ENCODE results near the gene DHRS1.

DHRS1 gene

DNA sequence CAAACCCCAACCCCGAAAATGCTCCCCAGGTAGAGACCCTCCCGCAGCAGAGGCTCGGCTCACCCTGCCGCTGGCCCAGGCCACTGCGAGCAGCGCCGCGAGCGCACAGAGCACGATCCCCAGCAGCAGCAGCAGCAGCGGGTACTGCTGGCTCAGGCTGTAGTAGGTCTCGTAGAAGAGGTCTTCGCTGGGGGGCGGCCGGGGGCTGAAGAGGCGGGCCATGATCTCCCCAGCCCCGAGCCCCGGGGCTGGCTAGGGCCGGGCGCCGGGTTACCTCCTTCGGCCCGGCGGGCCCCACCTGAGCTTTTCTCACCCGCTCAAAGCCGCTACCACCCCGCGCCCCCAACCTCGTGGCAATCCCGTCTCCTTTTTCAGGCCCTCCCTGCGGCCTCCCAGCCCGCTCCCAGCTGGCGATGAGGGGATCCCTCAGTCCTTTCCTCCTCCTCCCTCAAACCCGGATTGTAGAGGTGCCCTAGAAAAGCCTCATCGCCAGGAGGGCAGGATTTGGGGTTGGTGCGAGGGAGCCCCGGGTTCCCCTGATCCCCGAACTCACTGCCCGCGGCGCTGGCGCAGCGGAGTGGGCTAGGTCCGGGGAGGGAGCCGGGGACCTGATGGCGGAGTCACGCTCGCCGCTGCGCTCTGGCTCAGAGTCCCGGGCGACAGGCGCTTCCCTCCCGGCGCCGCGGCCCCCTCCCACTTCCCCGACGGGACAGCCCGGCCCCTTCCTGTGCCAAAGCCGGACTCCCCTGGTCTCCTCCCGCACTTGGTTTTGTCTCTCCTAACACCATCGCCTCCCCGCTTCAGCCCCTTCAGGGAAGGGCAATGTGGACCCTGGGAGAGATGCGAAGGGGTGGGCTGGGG lies 35.1 kb upstream of the DHRS1 start, which contains the start of gene ADCY4:
TSS of gene ADCY4 (minus strand) at position 641 of the 861 bp plus-strand sequence. CDS start at position 222, 419 bp downstream.
- peaks cover 0 to 34% (median 10%) of the 10 kb centered on the region in 5 experiments for H3K27me3 ChIP-seq (replicated peaks in 2 of 5; ENCODE audit: control insufficient read depth in 4 of 5, insufficient read depth in 5 of 5, low read length in 4 of 5)
- CTCF ChIA-PET, result interaction anchor here (1.0 to 21.7 kb wide), 14 partner anchors 10 to 120 kb away, joined by 3 to 488 read pairs (median 16); partner anchors contain the start of genes CBLN3, CIDEB, DHRS1 and KHNYN
- H3K27ac ChIP-seq (ENCODE audit: insufficient read depth in 1 of 2, low read depth in 1 of 2, low read length in 2 of 2, poor library complexity in 1 of 2, severe bottlenecking in 2 of 2), result no peak within 1 kb of the TSS
- peaks cover 0 to 18% (median 9%) of the 10 kb centered on the region in 4 experiments for H3K36me3 ChIP-seq (ENCODE audit: control insufficient read depth in 4 of 4, insufficient read depth in 4 of 4, low read length in 3 of 4)
- POLR2A ChIA-PET, result interaction anchor here (1.0 to 1.9 kb wide), 3 partner anchors 64 to 102 kb away, joined by 3 to 8 read pairs (median 4); partner anchors contain the start of gene NYNRIN
- peaks cover 15 to 71% (median 68%) of the 10 kb centered on the region in 4 experiments for H3K4me1 ChIP-seq (ENCODE audit: control extremely low read depth in 1 of 4, control insufficient read depth in 4 of 4, insufficient read depth in 4 of 4, low read length in 3 of 4)
- H3K4me3 ChIP-seq (ENCODE audit: control insufficient read depth in 1 of 7, extremely low read depth in 1 of 7, insufficient read depth in 4 of 7, low read depth in 2 of 7, low read length in 6 of 7), result peak within 1 kb of the TSS in 6 of 7 experiments; percentile 17 to 71 (median 52)
- no peaks in the 10 kb centered on the region for H3K9me3 ChIP-seq (ENCODE audit: control extremely low read depth in 1 of 5, control insufficient read depth in 4 of 5, insufficient read depth in 2 of 5, low read depth in 1 of 5, low read length in 4 of 5)
- WGBS (ENCODE audit: insufficient coverage), result 2% methylated on average over 47 of the region's 65 CpGs
- no peak for DNase-seq

DNA sequence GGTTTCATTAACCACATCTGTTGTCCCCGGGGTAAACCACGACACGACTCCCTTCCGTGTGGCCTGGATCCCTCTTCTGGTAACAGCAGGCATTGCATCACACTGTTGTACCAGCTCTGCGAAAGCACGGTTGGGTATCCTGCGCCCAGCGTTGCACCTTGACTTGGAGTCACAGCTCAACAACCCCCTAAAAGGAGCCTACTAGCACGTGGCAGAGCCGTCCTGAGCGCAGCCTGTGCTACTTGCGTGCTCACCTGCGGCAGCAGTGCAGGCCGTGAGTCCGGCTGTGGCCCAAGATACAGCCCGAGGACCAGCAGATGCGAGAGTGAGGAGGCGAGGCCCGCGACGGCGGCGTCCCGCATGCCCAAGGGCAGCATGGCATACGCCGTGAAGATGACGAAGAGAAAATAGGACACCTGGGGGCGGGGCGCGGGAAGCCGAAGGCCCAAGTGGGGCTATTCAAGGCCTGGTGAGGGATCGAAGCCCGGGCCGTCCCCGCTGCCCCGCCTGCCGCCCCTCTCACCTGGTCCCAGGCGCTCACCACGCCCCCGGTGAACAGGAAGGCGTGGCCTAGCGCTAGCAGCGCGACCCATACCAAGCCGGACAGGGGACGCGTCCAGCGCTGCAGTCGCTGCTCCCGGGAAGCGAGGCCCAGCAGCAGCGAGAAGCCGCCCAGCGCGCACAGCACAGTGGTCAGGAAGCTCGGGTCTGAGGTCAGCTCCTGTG lies 32.9 kb upstream of the DHRS1 start:
- WGBS (ENCODE audit: insufficient coverage), result 4% methylated on average over 51 of the region's 56 CpGs

DNA sequence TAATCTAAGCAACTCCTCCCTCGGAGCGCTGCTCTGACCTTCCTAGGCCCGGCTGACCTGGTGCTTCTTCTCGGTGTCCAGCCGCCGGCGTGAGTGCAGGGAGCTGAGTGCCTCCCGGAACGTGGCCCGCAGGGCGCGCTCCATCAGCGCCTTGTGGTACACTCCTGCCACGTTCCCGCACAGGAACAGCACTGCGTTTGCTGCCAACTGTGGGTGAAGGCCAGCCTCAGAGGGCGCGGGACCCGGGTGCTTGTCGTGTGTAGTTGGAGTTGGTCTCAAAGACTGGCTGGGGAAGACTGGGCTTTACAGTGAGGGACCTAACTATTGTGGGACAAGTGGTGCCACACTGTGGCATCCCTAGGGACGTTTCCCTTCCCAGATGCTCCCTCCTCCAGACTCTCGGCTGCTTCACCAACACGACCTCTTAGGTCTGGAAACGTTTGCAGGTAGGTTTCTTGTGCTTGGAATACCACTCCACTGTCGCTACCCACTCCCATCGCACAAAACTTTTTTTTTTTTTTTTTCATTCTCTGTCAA lies 32.2 kb upstream of the DHRS1 start:
- Histone ChIP-seq H3K9me3 (ENCODE audit: control extremely low read depth in 1 of 5, control insufficient read depth in 4 of 5, insufficient read depth in 2 of 5, low read depth in 1 of 5, low read length in 4 of 5) (no peaks in the 10 kb centered on the region), H3K4me3 (ENCODE audit: control insufficient read depth in 1 of 7, extremely low read depth in 1 of 7, insufficient read depth in 4 of 7, low read depth in 2 of 7, low read length in 6 of 7) (peak overlapping the region in 2 of 7 experiments; percentile 40 to 63), H3K27me3 (replicated peaks in 2 of 5; ENCODE audit: control insufficient read depth in 4 of 5, insufficient read depth in 5 of 5, low read length in 4 of 5) (peaks cover 0 to 34% (median 10%) of the 10 kb centered on the region in 5 experiments), H3K4me1 (ENCODE audit: control extremely low read depth in 1 of 4, control insufficient read depth in 4 of 4, insufficient read depth in 4 of 4, low read length in 3 of 4) (peaks cover 19 to 77% (median 72%) of the 10 kb centered on the region in 4 experiments), H3K27ac (ENCODE audit: insufficient read depth in 1 of 2, low read depth in 1 of 2, low read length in 2 of 2, poor library complexity in 1 of 2, severe bottlenecking in 2 of 2) (no peak overlapping the region), H3K36me3 (ENCODE audit: control insufficient read depth in 4 of 4, insufficient read depth in 4 of 4, low read length in 3 of 4) (peaks cover 0 to 6% (median 4%) of the 10 kb centered on the region in 4 experiments)
- POLR2A ChIA-PET, result interaction anchor here (0.6 to 2.1 kb wide), 4 partner anchors 10 to 37 kb away, joined by 3 to 5 read pairs (median 3); no protein-coding TSS in a partner anchor
- no peak for DNase-seq
- 66% methylated on average over 25 of the region's 26 CpGs for WGBS (ENCODE audit: insufficient coverage)
- CTCF ChIA-PET, result interaction anchor here (0.8 to 21.7 kb wide), 14 partner anchors 7 to 101 kb away, joined by 3 to 488 read pairs (median 8); partner anchors contain the start of genes CBLN3, CIDEB, DHRS1 and KHNYN

More for the DNA sequence above, 32.9 kb upstream of the DHRS1 start:
- H3K4me3 ChIP-seq (ENCODE audit: control insufficient read depth in 1 of 7, extremely low read depth in 1 of 7, insufficient read depth in 4 of 7, low read depth in 2 of 7, low read length in 6 of 7), result peak overlapping the region in 6 of 7 experiments; percentile 19 to 63 (median 30)
- H3K4me1 ChIP-seq (ENCODE audit: control extremely low read depth in 1 of 4, control insufficient read depth in 4 of 4, insufficient read depth in 4 of 4, low read length in 3 of 4), result peaks cover 15 to 71% (median 68%) of the 10 kb centered on the region in 4 experiments
- peaks cover 0 to 12% (median 7%) of the 10 kb centered on the region in 4 experiments for H3K36me3 ChIP-seq (ENCODE audit: control insufficient read depth in 4 of 4, insufficient read depth in 4 of 4, low read length in 3 of 4)
- ChIA-PET CTCF (interaction anchor here (0.6 to 21.7 kb wide), 25 partner anchors 8 to 119 kb away, joined by 3 to 488 read pairs (median 6); partner anchors contain the start of genes CBLN3, CHMP4A, CIDEB and DHRS1), POLR2A (interaction anchor here (0.7 to 2.1 kb wide), 7 partner anchors 11 to 104 kb away, joined by 3 to 8 read pairs (median 4); no protein-coding TSS in a partner anchor)
- DNase-seq, result peak; percentile 89 to 95 (median 94)
- H3K27me3 ChIP-seq (replicated peaks in 2 of 5; ENCODE audit: control insufficient read depth in 4 of 5, insufficient read depth in 5 of 5, low read length in 4 of 5), result peaks cover 0 to 34% (median 10%) of the 10 kb centered on the region in 5 experiments
- H3K9me3 ChIP-seq (ENCODE audit: control extremely low read depth in 1 of 5, control insufficient read depth in 4 of 5, insufficient read depth in 2 of 5, low read depth in 1 of 5, low read length in 4 of 5), result no peaks in the 10 kb centered on the region
- no peak overlapping the region for H3K27ac ChIP-seq (ENCODE audit: insufficient read depth in 1 of 2, low read depth in 1 of 2, low read length in 2 of 2, poor library complexity in 1 of 2, severe bottlenecking in 2 of 2)

DNA sequence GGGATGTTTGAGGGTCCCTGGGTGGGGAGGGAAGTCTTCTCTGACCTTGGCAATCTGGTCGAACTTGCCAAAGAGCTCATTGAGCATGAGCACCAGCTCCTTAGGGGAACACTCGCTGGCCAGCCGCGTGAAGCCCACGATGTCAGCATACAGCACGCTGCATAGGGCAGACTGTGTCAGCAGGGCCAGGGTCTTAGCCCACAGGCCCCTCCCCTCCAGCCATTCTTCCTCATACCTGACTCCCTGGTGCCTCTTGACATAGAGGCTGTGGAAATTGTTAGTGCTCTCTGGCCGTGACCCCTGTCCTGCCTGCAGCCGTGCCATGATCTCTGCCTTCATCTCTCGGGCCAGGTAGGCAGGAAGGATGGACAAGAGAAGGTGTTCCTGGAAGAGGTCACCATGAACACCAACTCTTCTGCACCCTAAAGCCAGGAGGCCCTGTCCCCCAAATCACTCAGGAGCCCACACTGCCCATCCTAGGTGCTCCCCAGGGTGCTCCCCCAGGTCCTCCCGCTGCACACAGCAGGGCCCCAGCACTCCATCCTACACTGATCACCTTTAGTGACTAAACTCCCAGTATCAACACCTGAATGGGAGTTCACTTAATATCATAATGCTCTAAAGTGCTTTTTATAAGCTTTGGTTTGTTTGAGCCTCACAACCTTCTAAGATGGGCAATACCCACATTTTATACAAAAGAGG lies 31.5 kb upstream of the DHRS1 start:
- 96% methylated on average over 8 of the region's 10 CpGs for WGBS (ENCODE audit: insufficient coverage)
- ChIA-PET POLR2A (interaction anchor here (0.6 to 2.1 kb wide), 4 partner anchors 10 to 37 kb away, joined by 3 to 5 read pairs (median 3); no protein-coding TSS in a partner anchor), CTCF (interaction anchor here (0.8 to 21.7 kb wide), 13 partner anchors 10 to 101 kb away, joined by 3 to 488 read pairs (median 4); partner anchors contain the start of genes CBLN3, CIDEB, DHRS1 and KHNYN)
- Histone ChIP-seq H3K9me3 (ENCODE audit: control extremely low read depth in 1 of 5, control insufficient read depth in 4 of 5, insufficient read depth in 2 of 5, low read depth in 1 of 5, low read length in 4 of 5) (no peaks in the 10 kb centered on the region), H3K27me3 (replicated peaks in 2 of 5; ENCODE audit: control insufficient read depth in 4 of 5, insufficient read depth in 5 of 5, low read length in 4 of 5) (peaks cover 0 to 34% (median 10%) of the 10 kb centered on the region in 5 experiments), H3K27ac (ENCODE audit: insufficient read depth in 1 of 2, low read depth in 1 of 2, low read length in 2 of 2, poor library complexity in 1 of 2, severe bottlenecking in 2 of 2) (no peak overlapping the region), H3K4me3 (ENCODE audit: control insufficient read depth in 1 of 7, extremely low read depth in 1 of 7, insufficient read depth in 4 of 7, low read depth in 2 of 7, low read length in 6 of 7) (no peak overlapping the region), H3K4me1 (ENCODE audit: control extremely low read depth in 1 of 4, control insufficient read depth in 4 of 4, insufficient read depth in 4 of 4, low read length in 3 of 4) (peaks cover 14 to 77% (median 74%) of the 10 kb centered on the region in 4 experiments), H3K36me3 (ENCODE audit: control insufficient read depth in 4 of 4, insufficient read depth in 4 of 4, low read length in 3 of 4) (peaks cover 0 to under 1% (median under 1%) of the 10 kb centered on the region in 4 experiments)
- DNase-seq, result no peak

DNA sequence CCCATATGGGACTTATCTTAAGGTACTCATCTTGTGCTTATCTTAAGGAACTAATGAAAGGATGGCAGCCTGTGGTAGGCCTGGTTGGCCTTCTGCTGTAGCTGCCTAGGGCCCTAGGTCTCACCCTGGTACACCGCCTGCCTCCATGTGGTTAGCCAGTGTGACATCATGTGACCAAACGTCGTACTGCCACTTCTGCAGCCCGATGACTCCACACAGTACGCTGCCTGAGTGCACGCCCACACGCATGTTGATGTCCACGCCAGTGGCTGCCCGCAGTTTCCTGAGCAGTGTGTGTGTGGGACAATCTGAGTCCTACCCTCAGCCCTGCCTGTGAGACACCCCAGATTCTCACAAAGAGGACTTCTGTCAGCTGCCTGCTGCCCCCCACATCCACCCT lies 30.2 kb upstream of the DHRS1 start:
- no peaks in the 10 kb centered on the region for H3K9me3 ChIP-seq (ENCODE audit: control extremely low read depth in 1 of 5, control insufficient read depth in 4 of 5, insufficient read depth in 2 of 5, low read depth in 1 of 5, low read length in 4 of 5)
- peaks cover 0 to 26% (median 10%) of the 10 kb centered on the region in 5 experiments for H3K27me3 ChIP-seq (replicated peaks in 2 of 5; ENCODE audit: control insufficient read depth in 4 of 5, insufficient read depth in 5 of 5, low read length in 4 of 5)
- WGBS (ENCODE audit: insufficient coverage), result 46% methylated on average over 9 of the region's 9 CpGs
- peaks cover 12 to 76% (median 69%) of the 10 kb centered on the region in 4 experiments for H3K4me1 ChIP-seq (ENCODE audit: control extremely low read depth in 1 of 4, control insufficient read depth in 4 of 4, insufficient read depth in 4 of 4, low read length in 3 of 4)
- H3K36me3 ChIP-seq (ENCODE audit: control insufficient read depth in 4 of 4, insufficient read depth in 4 of 4, low read length in 3 of 4), result no peaks in the 10 kb centered on the region
- no peak overlapping the region for H3K27ac ChIP-seq (ENCODE audit: insufficient read depth in 1 of 2, low read depth in 1 of 2, low read length in 2 of 2, poor library complexity in 1 of 2, severe bottlenecking in 2 of 2)
- CTCF ChIA-PET, result interaction anchor here (1.0 to 21.7 kb wide), 4 partner anchors 9 to 103 kb away, joined by 3 to 488 read pairs (median 197); partner anchors contain the start of genes CBLN3, CIDEB, DHRS1 and KHNYN
- POLR2A ChIA-PET, result interaction anchor here (0.5 to 1.0 kb wide), 2 partner anchors 53 to 77 kb away, joined by 3 read pairs; no protein-coding TSS in a partner anchor
- no peak overlapping the region for H3K4me3 ChIP-seq (ENCODE audit: control insufficient read depth in 1 of 7, extremely low read depth in 1 of 7, insufficient read depth in 4 of 7, low read depth in 2 of 7, low read length in 6 of 7)
- peak in 2 of 3 donors; percentile 79 to 87 for DNase-seq

Data from common myeloid progenitor, CD34-positive (primary cell).